NCI-H1436 (cell line): ENCODE measurements around the gene RUNX3.

Experiments
- DNase-seq: peaks from one replicate; lab custom pipeline; 2025; lab: John Stamatoyannopoulos, UW

RUNX3 gene

GRCh38 chr1:24963099-24963872, 33.2 kb upstream of the RUNX3 start:
- DNase-seq = no peak

GRCh38 chr1:24961961-24962861, 32.1 kb upstream of the RUNX3 start:
- DNase-seq = no peak

- no peak for DNase-seq
Measured at GRCh38 chr1:24961334-24961733, 31.3 kb upstream of the RUNX3 start.

- no peak for DNase-seq
Measured at GRCh38 chr1:24960071-24960801, 30.2 kb upstream of the RUNX3 start.

GRCh38 chr1:24959623-24959975, 29.5 kb upstream of the RUNX3 start:
- DNase-seq = no peak

GRCh38 chr1:24958766-24959622, 28.9 kb upstream of the RUNX3 start:
- no peak for DNase-seq

GRCh38 chr1:24957808-24958752, 28.0 kb upstream of the RUNX3 start:
- no peak for DNase-seq

- DNase-seq = no peak
Measured at GRCh38 chr1:24957016-24957807, 27.1 kb upstream of the RUNX3 start.

- DNase-seq = no peak
Measured at GRCh38 chr1:24955779-24956365, 25.8 kb upstream of the RUNX3 start.

- DNase-seq = no peak
Measured at GRCh38 chr1:24955161-24955560, 25.1 kb upstream of the RUNX3 start.

- DNase-seq = no peak
Measured at GRCh38 chr1:24954631-24955030, 24.6 kb upstream of the RUNX3 start.

GRCh38 chr1:24954022-24954421, 23.9 kb upstream of the RUNX3 start:
- DNase-seq = no peak

GRCh38 chr1:24952413-24952841, 22.4 kb upstream of the RUNX3 start:
- DNase-seq = no peak

GRCh38 chr1:24951810-24952412, 21.8 kb upstream of the RUNX3 start:
- no peak for DNase-seq

- DNase-seq = no peak
Measured at GRCh38 chr1:24951337-24951736, 21.3 kb upstream of the RUNX3 start.

GRCh38 chr1:24949331-24949881, 19.3 kb upstream of the RUNX3 start:
- DNase-seq = no peak

GRCh38 chr1:24948079-24948827, 18.2 kb upstream of the RUNX3 start:
- no peak for DNase-seq
